SK-N-DZ (cell line): ENCODE data around the gene SLC22A31.
"Not testable (repeated sequence)": the region's sequence is repeated elsewhere in the genome, so short reads cannot be mapped to it uniquely, and the experiment has no call there.

Experiments
- DNase-seq: peaks from one replicate; pipeline ENCODE4 v3.0.0-alpha.2; 2015; ENCODE audit warnings: low spot score

The SLC22A31 gene

GRCh38 chr16:89166696-89167424 is 33.5 kb downstream of the SLC22A31 start:
- DNase-seq, result no peak

- DNase-seq, result not testable (repeated sequence)
These were observed 34.7 kb downstream of the SLC22A31 start for GRCh38 chr16:89165681-89165979.

GRCh38 chr16:89164847-89165680 is 35.3 kb downstream of the SLC22A31 start:
- DNase-seq, result no peak

GRCh38 chr16:89164436-89164835 is 35.9 kb downstream of the SLC22A31 start:
- DNase-seq, result peak; percentile 52

GRCh38 chr16:89163297-89163696 is 37.0 kb downstream of the SLC22A31 start:
- DNase-seq, result no peak

- DNase-seq, result no peak
These were observed 38.3 kb downstream of the SLC22A31 start for GRCh38 chr16:89161763-89162713.

DNA sequence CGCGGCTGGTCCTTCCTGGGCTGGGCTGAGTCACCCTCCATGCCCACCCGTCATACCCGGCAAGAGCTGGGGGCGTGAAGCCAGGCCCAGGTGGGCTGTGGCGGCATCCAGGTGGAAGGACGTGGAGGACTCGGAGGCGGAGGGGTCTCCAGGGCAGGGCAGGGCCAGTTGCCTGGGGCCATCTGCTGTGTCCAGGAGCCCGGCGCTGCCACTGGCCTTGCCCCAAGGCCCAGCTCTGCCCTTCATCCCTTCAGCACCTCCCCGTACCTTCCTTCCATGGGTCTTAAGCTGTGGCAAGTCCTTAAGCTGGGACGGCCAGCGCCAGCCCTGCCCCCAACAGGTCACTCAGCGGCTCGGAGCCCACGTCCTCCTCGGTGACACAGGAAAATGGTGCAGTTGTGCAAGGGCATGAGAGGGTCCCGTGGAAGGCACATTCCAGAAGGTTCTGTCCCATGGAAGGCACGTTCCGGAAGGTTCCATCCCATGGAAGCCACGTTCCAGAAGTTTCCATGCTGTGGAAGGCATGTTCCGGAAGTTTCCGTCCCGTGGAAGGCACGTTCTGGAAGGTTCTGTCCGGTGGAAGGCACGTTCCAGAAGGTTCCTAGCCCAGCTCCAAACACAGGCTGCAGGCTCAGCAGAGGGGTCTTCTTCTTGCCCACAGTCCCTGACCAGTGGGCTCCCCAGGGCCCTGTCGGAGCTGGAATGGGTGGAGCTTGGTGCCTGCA is 39.2 kb downstream of the SLC22A31 start:
- no peak for DNase-seq

DNA sequence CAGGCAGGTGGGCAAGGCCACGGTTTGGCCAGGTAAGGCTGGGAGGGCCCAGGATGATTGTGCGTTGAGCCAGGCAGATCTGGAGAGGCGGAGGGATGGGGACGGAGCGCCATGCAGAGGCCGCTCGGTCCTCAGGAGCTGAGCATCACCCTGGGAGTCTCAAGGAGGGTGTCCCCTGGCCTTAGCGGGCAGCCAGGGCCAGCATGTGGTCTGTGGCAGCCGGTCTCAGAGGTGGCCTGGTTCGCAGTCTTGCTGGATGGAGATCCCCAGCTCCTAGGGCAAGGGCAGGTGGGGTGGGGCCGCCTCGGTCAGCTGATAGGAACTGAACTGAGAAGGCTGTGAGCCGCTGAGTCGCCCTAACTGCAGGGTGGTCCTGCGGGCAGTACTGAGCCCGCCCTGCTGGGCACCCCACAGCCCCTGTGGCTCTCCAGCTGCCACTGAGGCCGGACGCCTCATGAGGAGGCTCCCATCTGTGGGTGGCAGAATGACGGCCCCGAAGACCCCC is 40.4 kb downstream of the SLC22A31 start:
- no peak for DNase-seq

- no peak for DNase-seq
These were observed 41.1 kb downstream of the SLC22A31 start for GRCh38 chr16:89159066-89159849.

DNA sequence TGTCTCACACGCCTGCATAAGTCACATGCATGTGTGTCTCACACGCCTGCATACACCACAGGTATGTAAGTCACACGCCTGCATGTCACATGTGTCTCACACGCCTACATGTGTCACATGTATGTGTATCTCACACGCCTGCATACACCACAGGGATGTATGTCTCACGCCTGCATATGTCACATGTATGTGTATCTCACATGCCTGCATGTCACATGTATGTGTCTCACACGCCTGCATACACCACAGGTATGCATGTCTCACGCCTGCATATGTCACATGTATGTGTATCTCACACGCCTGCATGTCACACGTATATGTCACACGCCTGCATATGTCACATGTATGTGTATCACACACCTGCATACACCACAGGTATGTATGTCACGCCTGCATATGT is 42.6 kb downstream of the SLC22A31 start:
- DNase-seq, result no peak

DNA sequence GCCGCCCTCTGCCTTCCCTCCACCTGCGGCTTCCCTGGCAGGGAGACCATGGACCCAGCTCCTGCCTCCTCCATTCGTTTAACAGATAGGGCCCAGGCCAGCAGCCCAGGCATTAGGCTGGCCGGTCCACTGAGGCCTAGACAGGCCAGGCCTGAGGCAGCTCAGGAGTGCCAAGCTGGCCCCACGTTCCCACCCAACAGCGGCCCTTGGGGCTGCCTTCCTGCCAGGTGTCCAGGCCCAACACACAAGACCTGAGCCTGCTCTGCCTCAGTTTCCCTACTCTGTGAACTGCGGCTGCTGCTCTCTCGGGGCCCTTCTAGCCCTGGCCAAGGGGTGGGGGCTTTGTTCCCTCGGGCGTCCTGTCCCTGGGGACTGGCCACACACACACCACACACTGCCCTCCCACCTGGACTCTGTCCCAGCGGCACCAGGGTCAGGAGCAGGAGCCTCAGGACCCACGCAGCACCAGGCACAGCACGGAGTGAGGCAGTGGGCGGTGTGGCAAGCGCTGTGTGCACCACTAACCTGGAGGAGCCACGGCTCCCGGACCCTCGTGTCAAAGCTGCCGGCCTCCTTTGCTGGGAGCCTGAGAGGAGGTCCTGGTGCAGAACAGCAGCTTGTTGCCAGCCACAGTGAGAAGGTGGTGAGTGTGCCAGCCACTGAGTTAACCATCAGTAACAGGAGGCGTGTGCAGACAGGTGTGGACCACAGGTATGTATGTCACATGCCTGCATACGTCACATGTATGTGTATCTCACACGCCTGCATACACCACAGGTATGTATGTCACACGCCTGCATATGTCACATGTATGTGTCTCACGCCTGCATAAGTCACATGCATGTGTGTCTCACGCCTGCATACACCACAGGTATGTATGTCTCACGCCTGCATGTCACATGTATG is 43.3 kb downstream of the SLC22A31 start:
- DNase-seq, result no peak

DNA sequence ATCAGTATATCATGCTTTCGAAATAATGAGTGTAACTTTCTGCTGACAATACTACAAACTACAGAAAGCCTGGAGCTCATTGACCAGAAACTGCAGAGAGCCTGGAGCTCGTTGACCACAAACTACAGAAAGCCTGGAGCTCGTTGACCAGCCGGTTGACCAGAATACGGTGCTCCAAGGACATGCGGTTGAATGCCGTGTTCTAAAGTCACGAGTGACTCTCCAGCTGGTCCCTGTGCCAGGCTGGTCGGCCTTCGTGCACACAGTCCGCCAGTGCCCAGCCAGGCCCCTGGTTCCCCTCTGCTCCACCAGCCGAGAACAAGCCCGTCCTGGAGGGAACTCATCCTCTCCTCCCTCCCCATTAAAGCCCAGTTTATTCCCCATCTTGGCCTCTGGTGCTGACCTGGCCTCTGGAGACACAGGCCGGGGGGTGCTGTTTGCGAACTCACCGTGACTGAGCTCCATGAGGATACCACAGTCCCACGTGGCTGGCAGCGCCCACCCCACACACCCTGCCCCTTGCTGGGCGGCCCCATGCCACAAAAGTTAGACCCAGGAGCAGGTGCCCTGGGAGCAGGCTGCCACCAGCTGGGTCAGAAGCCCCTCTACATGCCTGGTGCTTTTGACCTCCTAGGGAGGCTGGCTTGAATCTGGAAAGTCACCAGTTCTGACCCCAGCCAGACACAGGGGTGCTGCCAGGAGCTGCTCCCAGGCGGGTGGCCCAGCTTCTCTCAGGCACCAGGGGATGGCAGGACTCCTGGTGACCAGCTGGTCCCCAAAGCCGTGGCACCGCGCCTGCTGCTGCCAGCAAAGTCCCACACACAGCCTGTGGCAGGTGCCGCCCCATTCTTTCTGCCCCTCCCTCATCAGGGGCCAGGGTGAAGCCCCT is 44.2 kb downstream of the SLC22A31 start:
- no peak for DNase-seq

DNA sequence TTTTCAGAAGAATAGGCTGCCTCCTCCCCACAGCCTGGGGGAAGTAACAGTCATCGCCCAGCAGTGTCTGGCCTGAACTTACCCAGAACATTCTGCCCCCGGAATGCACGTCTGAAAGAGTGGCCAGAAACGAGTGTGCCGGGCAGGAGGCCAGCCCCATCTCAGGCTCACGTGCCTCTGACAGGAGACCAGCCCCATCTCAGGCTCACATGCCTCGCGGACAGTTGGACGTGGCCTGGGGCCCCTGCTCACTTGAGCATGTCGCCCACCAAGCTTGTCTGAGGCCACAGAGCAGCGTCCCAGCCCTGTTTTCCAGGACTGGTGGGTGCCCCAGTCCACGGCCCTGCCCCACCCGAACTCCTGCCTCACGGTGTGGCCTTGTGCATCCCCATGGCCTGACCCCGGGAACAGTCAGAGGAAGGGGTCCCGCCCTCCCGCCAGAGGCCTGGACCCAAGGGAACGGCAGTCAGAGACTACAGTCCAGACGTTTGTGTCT is 45.1 kb downstream of the SLC22A31 start:
- no peak for DNase-seq

DNA sequence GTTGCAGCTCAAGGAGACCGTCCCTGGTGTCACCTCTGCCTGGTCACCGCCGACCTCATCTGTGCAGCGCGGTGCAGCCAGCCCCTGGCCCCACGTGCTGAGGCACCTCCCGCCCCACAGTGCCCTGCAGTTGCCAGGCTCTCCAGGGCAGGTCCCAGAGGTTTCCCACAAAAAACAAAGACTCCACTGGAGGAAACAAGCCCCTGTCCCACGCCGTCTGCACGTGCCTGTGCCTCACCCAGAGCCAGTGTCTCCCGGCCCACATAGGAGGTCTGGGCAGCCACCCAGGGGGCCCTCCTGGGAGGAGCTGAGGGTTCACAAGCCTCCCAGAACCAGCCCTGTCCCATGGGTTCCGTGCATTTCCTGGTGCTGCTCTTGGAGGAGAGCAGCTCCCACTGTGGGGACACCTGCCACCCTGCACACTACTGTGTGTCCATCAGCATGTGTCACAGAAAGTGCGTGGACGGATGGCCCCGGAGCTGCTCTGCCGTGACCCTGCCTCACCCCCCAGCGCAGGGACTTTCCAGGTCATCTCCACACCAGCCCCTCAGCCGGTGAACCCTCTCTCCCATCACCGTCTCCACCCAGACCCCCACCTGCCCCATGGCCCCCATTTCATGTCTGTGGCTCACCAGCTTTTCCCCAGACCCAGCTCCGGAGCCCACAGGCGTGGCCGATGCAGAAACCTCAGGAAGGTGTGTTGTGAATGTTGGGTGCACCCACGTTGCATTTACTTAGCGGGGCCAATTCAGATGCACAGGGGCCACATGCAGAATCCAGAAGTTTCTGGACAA is 45.8 kb downstream of the SLC22A31 start:
- no peak for DNase-seq

- no peak for DNase-seq
These were observed 46.5 kb downstream of the SLC22A31 start for GRCh38 chr16:89153848-89154271.

DNA sequence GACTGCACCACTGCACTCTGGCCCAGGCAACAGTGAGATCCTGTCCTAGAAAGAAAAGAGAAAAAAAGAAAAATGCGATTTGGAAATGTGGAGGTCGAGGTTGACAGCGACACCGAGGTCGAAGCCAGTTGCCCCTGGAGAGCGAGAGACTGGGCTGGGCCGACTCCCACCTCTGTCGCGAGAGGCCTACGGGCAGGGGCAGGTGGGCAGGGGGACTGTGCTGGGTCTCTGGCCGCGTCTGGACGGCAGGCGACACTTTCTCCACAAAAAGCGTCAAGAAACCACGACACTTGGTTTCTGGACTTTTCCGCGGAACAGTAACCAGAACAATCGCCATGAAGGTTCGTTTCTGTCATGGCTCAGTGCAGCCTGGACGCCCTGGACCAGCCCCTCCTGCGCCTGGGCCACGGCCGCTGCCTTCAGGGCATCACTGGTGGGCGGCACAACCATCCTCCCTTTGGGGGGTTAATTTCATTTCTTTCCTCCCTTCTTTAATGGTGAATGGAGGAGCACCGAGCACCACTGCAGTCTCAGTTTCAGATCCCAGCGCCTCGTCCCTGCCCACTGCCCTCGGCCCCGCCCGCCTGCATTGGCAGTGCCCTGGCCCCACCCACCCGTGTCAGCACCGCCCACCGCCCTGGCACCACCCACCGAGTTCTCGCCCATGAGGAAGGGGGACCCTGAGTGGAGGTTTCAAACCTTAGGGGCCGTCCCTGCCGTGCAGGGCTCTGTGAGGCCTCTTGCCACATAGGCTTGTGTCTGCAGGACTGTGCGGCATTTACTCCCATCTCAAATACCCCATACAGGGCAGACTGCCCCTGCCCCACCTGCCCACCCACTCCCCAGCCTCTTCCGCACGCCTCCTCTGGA is 47.3 kb downstream of the SLC22A31 start:
- no peak for DNase-seq
